Skin of body (tissue), 2 donors: Measurements from ENCODE around the gene DOCK10. TPM values are rescaled to one million over a fixed set of nuclear protein-coding genes. Genes with fewer than 3 reads are reported as not detected.
A peak's percentile ranks its signal among the peaks of the same experiment; 100 is the strongest.

Experiments
- DNase-seq: peaks from one replicate; lab custom pipeline; 2025; lab: John Stamatoyannopoulos, UW
- total RNA-seq: library from RNA; depleted of rRNA; stranded (reverse); fragments of >200 nt; gene quantifications from one replicate; pipeline ENCODE4 v1.2.3, GENCODE V29; 2014

The DOCK10 gene
- total RNA-seq, 1 donor from 2014 or later = 21.3 TPM

DNA sequence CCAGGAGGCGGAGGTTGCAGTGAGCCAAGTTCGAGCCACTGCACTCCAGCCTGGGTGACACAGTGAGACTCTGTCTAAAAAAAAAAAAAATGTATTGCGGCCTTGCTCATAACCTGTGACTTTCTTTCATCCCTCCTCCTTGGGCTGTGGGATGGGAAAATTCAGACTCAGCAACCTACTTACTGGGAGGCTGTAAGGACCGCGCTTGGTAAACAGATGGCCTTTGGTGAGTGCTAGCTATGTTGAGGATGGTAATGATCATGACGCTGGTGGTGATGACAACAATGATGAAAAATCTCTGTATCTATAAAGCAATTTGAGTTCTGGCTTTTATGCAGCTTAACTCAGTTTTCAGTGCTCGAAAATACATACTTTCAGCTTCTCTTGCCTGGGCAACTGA, 261.4 kb downstream of the DOCK10 start:
- DNase-seq = no peak

- no peak for DNase-seq
Observed at GRCh38 chr2:224780106-224780505, 262.2 kb downstream of the DOCK10 start.

DNA sequence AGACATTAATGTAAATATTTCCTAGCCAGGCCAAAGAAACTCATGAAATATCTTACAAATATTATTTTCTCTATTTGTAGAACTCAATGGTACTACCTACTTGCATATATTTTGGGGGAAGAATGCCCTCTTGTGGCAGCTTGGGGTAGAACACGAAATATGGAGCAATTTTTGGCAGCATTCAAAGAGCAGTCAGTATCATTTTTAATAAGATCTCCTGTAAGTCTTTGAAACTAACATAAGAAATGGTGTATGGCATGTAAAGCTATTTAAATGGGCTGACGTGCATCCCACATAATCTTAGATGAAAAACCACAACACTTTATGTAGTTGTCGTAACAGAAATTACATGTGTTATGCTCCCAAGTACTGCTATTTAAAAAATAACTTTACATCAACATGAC, 263.8 kb downstream of the DOCK10 start:
- peak; percentile 40 for DNase-seq

GRCh38 chr2:224777559-224777930, 264.7 kb downstream of the DOCK10 start:
- no peak for DNase-seq

GRCh38 chr2:224776795-224777558, 265.3 kb downstream of the DOCK10 start:
- DNase-seq = no peak

GRCh38 chr2:224775647-224776046, 266.6 kb downstream of the DOCK10 start:
- no peak for DNase-seq

DNA sequence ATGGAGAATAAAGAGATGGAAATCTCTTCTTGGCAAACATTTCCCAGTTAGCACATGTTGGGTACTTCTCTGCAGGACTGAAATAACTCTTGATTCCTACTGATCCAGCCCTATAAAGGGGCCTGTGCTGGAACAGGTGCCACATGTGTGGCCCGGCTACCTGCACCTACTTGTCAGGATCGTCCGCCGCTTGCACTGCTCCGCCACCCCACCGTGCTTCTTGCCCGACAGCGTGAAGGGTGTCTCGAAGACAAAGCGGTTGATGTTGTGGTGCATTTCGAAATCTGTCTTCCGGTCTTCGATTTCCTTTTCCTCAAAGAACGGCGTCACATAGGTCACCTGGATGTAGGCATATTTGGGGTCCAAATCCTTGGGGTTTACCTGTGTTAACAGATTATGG, 267.5 kb downstream of the DOCK10 start:
- no peak for DNase-seq

GRCh38 chr2:224772494-224772893, 269.8 kb downstream of the DOCK10 start:
- DNase-seq = no peak

DNA sequence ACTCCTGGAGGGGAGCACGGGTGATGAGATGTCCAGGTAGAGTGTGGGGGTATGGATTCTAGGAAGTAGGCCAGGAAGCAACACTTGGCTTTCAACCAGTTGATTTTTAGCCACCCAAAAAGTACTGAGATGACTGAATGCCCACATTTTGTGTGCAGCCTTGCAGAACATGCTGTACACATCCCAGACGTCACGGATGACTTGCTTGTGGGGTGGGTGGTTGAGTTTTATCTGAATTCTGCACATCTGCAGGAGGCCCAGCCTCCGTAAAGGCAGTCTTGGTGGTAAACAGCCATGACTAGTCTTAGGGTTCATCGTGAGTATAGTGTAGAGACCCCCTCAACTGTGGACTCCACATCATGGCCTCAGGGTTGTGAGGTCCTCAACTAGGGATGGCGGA, 272.8 kb downstream of the DOCK10 start:
- DNase-seq = no peak

DNA sequence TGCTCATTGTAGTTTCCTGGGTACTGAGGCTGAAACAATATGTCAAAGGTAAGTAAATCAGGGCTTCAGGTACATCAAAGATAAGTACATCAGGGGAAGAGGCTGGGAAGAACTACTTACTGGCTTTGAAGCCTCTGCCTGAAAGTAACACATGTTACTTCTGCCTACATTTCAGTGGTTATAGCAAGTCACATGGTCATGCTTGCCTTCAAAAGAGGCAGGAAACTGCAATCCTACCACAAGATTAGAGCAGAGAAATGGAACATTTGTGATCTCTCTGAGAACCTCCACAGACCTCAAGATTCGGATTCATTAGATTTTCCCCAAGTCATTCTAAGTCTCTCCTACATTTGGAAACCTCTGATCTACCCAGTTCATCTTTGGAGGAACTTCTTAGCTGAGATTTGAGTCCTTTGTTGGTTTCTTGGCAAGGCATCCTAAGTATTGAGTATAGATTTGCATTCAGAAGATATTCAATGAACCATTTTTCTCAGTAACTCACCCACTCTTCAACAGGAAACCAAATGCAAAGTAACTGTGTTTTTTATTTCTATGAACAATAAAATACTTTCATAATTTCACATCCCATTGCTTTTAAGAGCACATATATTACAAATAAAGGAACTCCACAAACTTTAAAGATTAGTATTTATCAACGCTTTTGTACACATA, 277.6 kb downstream of the DOCK10 start:
- DNase-seq = no peak

- DNase-seq = no peak
Observed at GRCh38 chr2:224757934-224758548, 284.2 kb downstream of the DOCK10 start.

- DNase-seq = peak; percentile 71
Observed at GRCh38 chr2:224753743-224754540, 288.3 kb downstream of the DOCK10 start.

GRCh38 chr2:224751996-224752698, 290.1 kb downstream of the DOCK10 start:
- no peak for DNase-seq

DNA sequence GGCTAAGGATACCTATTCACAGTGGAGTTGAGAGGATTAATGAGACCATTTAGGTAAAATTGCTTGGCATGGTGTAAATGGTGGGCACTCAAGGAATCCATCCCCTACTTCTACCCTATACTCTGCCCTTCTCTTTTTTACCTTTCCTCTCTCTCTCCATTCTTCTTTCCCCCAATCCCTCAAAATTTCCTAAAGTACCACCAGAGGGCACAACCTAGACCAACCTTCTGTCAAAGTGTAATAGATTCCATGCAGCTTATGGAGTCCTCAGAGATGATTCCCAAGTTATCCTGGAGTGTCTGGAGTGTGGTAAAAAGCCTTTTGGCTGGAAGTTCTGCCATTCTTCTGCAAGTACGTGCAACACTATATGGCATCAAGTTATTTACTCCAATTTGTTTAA, 293.1 kb downstream of the DOCK10 start:
- no peak for DNase-seq

DNA sequence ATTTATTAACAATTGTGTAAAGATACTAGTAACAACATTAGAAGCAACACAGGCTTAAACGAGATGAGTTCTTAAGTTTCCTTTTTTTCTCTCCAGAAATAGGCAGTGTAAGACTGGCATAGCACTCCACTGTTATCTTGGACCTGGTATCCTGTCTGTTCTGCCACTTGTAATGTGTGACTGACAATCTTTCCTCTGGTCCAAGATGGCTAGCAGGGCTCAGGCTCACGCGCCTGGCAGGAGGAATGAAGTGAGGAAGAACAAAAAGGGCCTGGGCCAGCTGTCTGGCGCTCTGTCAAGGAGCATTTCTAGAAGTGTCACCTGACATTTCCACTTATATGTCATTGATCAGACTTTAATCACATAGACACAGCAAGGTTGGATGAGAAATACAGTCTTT, 294.5 kb downstream of the DOCK10 start:
- DNase-seq = no peak

DNA sequence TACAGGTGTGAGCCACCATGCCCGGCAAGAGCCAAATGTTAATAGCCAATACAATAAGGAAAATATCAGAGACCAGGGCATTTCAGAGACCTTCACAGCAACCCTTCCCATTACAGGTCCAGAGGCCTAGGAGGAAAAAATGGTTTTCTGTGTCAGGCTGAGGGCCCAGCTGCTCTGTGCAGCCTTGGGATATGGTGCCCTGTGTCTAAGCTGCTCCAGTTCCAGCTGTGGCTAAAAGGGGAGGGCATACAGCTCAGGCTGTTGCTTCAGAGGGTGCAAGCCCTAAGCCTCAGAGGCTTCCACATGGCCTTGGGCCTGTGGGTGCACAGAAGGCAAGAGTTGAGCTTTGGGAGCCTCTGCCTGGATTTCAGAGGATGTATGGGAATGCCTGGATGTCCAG, 306.0 kb downstream of the DOCK10 start:
- no peak for DNase-seq

DNA sequence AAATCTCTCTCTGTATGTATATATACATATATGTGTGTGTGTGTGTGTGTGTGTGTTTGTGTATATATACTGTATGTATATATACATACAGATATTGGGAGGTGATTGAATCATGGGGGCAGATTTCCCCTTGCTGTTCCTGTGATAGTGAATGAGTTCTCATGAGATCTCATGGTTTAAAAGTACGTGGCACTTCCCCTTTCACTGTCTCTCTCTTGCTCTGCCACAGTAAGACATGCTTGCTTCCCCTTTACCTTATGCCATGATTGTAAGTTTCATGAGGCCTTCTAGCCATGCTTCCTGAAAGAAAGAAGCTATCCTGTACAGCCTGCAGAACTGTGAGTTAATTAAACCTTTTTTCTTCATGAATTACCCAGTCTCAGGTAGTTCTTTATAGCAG, 307.3 kb downstream of the DOCK10 start:
- no peak for DNase-seq

DNA sequence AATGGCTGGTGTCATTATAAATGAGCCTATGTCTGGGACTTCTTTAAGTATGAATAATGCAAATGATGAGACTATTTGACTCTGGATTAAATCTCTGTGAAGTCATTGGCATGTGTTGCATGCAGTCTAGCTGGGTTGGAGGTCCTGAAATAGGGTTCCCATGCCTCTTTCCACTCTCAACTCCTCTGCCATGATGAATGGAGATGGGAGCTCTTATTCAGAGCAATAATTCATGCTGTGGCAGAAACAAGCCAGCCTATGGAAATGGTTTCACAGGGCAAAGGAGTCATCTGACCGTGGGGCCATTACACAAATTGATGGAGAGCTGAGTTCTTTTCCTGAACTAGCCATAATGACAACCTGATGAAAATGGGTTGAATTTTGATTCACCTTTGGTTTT, 310.6 kb downstream of the DOCK10 start:
- no peak for DNase-seq

GRCh38 chr2:224729435-224729834, 312.8 kb downstream of the DOCK10 start:
- no peak for DNase-seq

DNA sequence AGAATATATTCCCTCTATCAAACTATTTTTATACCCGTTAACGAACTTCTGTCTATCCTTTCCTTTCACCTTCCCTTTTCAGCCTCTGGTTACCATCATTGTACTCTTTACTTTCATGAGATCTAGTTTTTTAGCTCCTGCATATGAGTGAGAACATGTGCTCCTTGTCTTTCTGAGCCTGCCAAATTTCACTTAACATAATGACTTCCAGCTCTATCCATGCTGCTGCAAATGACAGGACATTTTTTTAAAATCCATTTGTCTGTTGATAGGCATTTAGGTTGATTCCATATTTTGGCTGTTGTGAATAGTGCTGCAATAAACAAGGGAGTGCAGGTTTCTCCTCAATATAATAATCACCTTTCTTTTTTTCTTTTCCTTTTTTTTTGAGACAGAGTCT, 317.9 kb downstream of the DOCK10 start:
- no peak for DNase-seq

DNA sequence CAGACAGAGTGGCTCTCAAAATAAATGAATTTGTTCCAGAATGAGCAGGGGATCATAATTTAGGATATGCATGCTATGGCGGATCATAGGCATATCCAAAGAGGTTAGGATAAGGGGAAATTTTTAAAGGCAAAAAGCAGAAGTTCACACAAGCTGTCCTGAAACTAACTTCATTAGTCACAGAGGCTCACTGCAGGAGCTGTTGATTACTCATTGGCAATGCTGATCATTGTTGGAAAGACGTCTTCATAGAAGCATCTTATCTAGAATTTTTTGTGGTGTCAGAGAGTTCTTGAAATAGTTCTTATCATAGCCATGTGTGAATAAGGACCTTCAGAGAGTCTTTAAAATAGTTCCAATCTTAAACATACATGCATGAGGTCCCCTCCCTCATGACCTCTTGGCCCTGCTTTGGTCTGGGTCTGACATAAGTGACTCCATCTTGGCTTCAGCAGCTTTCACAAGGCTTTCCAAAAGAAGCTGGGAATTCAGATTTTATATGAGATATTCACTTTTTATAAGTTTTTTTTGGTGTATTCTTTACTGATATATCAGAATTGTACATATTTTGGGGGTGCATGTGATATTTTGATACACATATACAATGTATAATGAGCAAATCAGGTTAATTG, 318.6 kb downstream of the DOCK10 start:
- DNase-seq = peak; percentile 11
